ENCODE results near the gene HTT-AS.

- TF ChIP-seq CTCF (CRISPR knock-in tag; IDR thresholded peaks at IDR 0.05) (no peak), BRCA1 (CRISPR knock-in tag; IDR thresholded peaks at IDR 0.05) (no peak), PRPF4 (IDR thresholded peaks at IDR 0.05; ENCODE audit: low read depth, low read length, poor library complexity, severe bottlenecking) (no peak), JUND (CRISPR knock-in tag; IDR thresholded peaks at IDR 0.05) (no peak), BHLHE40 (IDR thresholded peaks at IDR 0.05; ENCODE audit: low read length) (no peak), TGIF2 (CRISPR knock-in tag; IDR thresholded peaks at IDR 0.05) (no peak), SMAD9 (CRISPR knock-in tag; IDR thresholded peaks at IDR 0.05) (no peak), EP300 (IDR thresholded peaks at IDR 0.05; ENCODE audit: low read depth in 2 of 2, low read length in 2 of 2) (no peak), EP300 (CRISPR knock-in tag; IDR thresholded peaks at IDR 0.05; ENCODE audit: borderline replicate concordance) (no peak), REL (CRISPR knock-in tag; conservative IDR thresholded peaks at IDR 0.05) (no peak), FOXK2 (IDR thresholded peaks at IDR 0.05) (no peak), ZNF496 (CRISPR knock-in tag; IDR thresholded peaks at IDR 0.05; ENCODE audit: insufficient replicate concordance) (no peak), PAWR (CRISPR knock-in tag; IDR thresholded peaks at IDR 0.05; ENCODE audit: borderline replicate concordance) (no peak), SIN3B (IDR thresholded peaks at IDR 0.05; ENCODE audit: low read length) (no peak), ZNF318 (CRISPR knock-in tag; IDR thresholded peaks at IDR 0.05) (no peak)
Observed at GRCh38 chr4:3069661-3070199, 4.6 kb downstream of the HTT-AS start.
